Activated gamma-delta T cell treated with anti-CD3 and anti-CD28 coated beads, Interleukin-2, amount 50 U/mL, for 16 hours (primary cell): ENCODE results near the gene APH1B.
"Not testable (repeated sequence)": the region's sequence is repeated elsewhere in the genome, so short reads cannot be mapped to it uniquely, and the experiment has no call there.

Experiments
- DNase-seq: peaks from one replicate; pipeline ENCODE4 v3.0.0-alpha.2; 2020; ENCODE audit warnings: low read depth

The APH1B gene

GRCh38 chr15:63332367-63333124, 55.1 kb downstream of the APH1B start:
- no peak for DNase-seq

DNA sequence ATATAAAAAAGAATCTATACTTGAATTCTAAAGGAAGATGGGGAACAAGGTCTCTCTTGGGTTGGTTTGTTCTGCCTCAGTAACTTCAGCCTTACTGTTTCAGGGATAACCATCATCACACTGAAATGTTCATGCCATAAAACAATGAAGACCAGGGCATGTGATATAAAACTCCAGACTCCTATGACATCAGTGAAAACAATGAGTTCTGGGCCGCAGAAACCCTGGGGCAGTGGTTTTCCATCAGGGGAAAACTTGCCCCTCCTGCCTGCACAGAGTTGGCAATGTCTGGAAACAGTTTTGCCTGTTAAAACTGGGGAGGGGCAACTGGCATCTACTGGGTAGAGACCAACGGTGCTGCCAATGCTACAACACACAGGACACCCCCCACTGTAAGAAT, 57.4 kb downstream of the APH1B start:
- DNase-seq, result no peak

DNA sequence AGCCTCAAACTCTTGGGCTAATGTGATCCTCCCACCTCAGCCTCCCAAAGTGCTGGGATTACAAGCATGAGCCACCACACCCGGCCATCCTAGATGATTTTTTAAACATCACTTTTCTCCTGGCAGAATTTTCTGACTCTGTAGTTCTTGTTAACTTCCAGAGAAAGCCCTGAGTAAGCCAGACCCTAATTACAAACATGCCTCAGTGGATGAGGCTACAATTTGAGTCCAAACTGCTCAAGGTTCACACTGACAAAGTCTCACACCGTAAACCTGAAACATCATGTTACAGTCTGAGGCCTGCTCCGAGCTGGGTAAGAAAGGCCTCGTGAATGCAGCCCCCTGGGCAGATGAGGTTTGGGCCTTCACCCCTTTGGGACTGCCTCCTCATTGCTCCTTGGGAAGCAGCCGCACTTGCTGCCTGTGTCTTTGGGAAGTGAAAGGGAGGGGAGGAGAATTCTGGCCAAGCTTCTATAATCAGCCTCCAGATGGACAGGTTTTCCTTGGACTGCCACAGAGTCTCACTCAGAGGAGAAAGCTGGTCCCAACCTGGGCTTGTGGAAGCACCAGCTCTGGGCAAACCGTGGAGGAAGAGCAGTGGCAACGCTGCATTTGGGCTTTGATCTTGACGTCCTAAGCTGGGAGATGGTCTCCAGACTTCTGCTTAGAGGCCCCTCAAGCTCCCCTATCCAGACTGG, 58.3 kb downstream of the APH1B start:
- no peak for DNase-seq

- DNase-seq, result no peak
Observed at GRCh38 chr15:63337046-63337445, 59.6 kb downstream of the APH1B start.

- DNase-seq, result no peak
Observed at GRCh38 chr15:63338170-63338569, 60.8 kb downstream of the APH1B start.

DNA sequence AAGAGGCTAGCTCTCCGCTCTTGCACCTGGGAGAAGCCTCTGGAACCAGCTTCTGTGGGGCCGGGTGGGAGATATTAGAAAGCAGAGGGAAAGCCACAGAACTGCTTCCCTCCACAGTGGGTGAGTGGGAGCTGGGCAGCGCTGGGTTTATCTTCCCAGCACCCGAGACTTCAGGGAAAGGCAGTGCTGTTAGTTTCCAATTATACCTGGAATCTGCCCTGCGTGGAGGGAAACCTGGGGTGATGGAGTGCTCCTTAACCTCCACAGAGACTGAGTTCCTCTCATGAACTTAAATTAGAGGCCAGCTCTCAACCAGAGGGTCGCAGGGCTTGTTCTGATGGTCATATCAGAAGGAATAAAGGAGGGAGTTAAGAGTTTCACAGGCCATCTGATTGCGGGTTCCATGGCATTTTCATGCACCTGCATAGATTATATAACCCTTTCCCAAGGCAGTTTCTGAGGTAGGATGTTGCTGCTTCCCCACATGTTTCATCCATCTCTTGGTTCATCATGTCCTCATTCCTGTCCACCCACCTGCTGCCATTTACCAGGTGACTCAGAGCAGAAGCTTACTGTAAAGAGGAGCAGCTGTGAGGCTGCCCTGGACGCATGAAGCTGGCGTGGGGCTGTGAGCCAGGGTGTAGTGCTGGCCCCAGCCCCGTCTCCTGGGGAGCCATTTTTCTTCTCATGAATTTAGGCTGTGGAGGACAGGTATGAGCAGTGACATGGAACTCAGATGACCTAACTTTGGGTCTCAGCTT, 61.8 kb downstream of the APH1B start:
- DNase-seq, result no peak

- DNase-seq, result no peak
Observed at GRCh38 chr15:63339836-63340235, 62.4 kb downstream of the APH1B start.

DNA sequence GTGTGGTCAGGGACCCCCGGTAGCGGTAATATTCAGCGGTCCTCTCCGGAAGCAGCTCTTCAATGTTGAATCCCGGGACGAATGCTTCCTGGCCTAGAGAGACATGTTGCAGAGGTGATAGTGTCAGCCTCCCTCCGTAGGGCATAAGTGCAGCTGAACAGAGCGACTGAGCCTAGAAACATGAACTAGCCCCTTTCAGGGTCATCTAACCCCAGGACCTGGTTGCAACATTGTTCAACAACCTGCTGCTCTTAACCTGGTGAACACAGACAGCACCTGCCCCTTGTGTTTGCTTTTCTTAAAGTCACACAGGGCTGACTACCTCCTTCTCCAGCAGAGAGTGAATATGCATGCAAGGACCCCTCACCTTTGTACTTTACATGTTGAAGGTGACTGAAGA, 62.9 kb downstream of the APH1B start:
- no peak for DNase-seq

DNA sequence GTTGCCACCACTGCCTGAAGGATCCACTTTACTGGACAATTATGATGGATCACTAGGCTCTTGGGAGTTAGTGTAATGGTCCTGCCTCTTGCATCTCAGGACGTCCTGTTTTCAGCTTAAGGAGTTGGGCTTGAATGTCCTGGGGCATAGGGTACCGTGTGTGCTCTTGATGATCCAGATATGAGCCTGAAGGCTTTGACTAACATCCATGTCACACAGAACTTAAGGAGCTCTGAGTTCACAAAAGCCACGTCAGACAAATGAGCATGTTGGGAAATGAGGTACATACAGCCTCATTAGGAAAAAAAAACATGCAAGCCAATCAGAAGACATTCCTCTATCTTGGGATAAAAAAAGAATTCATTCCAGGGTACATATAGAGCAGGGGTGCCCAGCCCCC, 63.5 kb downstream of the APH1B start:
- no peak for DNase-seq

DNA sequence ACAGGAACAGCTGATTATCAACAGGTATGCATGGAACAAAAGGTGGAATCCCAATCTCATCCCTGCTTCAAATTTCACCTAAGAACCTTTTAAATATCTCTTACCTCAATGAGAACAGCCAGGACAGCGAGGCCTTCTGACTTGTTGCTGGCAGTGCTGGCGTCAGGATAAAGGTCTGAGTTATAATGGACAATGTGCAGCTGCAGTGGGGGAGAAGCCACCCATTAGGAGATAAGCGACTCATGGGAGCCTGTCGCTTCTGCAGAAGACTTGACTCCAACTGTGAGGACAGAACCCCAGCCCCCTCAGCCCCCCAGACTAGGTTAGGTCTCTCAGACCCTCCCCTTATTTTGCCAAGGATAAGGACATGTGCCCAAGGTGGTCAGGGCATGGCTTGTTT, 64.5 kb downstream of the APH1B start:
- DNase-seq, result no peak

DNA sequence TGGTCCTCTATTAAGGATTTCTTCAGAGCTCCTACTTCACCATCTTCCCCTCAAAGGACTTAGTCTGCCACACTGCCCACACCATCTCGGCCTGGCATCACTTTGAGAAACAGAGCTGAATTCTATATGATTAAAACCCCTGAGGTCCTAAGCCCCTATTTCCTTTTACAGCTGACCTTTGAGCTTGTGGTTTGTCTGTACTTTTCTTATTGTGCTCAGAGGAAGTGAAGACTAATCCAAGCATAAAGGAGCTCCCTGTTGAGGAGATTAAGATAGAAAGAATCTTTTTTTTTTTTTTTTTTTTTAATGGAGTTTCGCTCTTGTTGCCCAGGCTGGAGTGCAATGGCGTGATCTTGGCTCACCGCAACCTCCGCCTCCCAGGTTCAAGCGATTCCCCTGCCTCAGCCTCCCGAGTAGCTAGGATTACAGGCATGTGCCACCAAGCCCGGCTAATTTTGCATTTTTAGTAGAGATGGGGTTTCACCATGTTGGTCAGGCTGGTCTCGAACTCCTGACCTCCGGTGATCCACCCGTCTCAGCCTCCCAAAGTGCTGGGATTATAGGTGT, 65.7 kb downstream of the APH1B start:
- DNase-seq, result not testable (repeated sequence)

DNA sequence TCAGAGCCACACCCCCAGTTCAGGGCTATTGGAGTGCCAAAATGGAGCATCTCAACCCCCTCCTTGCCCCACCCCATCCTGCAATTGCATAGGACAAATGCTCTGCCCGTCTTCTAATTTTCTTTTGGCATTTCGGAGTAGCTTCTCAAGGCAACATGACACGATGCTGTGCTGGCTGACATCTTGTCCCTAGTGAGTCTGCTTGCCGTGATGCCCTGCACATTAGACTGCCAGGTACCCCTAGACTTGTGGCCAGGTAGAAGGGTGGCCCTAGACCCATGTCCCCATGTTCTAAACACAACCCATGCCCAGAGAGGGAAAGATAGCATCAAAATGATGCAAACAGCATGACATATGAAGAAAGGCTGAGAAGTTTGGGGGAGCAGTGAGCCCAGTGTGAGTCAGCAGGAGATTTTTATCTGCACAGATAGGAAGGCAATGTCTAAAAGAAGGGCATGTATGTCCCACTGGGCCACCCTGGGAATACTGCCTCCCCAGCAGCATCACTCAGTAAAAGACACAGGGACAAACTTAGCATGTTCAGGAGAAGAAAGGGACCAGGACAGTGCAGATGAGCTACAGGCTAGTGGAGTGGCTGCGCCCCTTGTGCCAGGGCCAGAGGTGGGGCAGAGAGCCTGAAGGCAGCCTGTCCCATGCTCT, 67.5 kb downstream of the APH1B start:
- DNase-seq, result no peak

DNA sequence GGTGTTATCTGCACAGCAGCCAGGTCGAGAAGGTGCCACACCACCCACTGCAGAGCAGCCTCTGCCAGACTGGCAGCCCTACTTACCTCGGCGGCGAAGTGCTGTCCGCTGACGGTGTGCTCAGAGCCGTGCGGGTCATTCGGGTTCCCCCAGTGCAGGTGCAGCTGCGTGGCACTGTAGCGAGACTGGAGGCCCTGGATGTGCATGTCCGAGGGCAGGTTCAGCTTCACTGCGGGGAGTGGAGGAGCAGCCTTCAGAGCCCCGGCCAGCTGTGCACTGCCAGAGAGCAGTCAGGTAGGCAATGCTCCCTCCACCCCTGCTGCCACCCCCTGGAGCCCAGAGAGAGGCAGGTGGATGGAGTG, 68.0 kb downstream of the APH1B start:
- DNase-seq, result no peak

- DNase-seq, result no peak
Observed at GRCh38 chr15:63347074-63347857, 69.9 kb downstream of the APH1B start.

DNA sequence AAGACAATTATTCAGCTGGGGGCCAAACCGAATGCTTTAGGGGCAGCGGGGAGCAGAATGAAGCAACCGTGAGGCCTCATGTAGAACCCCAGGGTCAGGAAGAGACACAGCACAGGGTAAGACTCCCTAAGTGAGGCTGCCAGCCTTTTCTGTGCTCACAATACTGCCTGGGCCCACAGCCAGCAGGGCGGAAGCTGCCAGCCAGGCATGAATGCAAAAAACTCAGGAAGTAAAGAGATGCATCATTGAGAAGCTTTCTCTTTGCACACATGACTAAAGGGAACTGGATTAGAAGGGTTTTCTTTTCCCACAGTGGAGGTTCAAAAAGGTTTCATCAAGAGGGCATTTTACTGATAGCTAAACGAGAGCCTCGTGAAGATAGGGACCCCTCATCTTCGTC, 71.0 kb downstream of the APH1B start:
- DNase-seq, result no peak

GRCh38 chr15:63349156-63349555, 71.8 kb downstream of the APH1B start:
- no peak for DNase-seq

- DNase-seq, result no peak
Observed at GRCh38 chr15:63349621-63350020, 72.2 kb downstream of the APH1B start.

DNA sequence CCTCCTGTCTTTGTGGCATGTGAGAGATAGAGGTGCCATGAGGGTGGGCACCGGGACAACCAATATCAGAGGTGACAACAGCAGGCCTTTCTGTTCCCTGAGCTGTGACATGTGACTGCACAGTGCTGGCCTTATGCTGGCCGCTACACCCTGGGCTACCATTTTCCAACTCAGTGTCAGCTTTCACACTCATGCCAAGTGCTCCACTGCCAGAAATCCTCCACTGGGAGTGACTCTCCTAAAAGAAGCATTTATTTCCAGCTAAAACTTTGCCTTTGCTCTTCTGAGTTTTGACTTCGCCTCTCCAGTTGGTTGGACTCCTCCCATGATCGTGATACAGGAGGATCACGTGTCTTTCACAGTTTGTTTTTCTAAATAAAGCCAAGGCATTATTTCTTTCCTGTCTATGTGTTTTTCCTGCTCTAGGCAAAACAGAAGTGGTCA, 72.8 kb downstream of the APH1B start:
- no peak for DNase-seq

- no peak for DNase-seq
Observed at GRCh38 chr15:63351170-63351569, 73.8 kb downstream of the APH1B start.

GRCh38 chr15:63352808-63353207, 75.4 kb downstream of the APH1B start:
- DNase-seq, result no peak

GRCh38 chr15:63353261-63353660, 75.9 kb downstream of the APH1B start:
- no peak for DNase-seq
